PFSK-1 (cell line): ENCODE data around the gene UST.

ENCODE experiments used
- FOXP2 ChIP-seq: optimal IDR thresholded peaks from 2 replicates; pipeline ENCODE3; 2011; ENCODE audit warnings: borderline replicate concordance, control low read depth, inconsistent platforms; ENCODE audit not compliant: insufficient read depth; ENCODE audit errors: extremely low read length, extremely low read depth
- POLR2AphosphoS5 ChIP-seq: IDR thresholded peaks from 2 replicates; pipeline ENCODE4 v1.6.1; 2012; ENCODE audit warnings: low read depth, mild to moderate bottlenecking, control low read depth, low read length, moderate library complexity
- SIN3A ChIP-seq: IDR thresholded peaks from 2 replicates; pipeline ENCODE4 v1.6.1; 2012; ENCODE audit warnings: mild to moderate bottlenecking, low read length, moderate library complexity, borderline replicate concordance; ENCODE audit not compliant: insufficient read depth
- TAF1 ChIP-seq: IDR thresholded peaks from 2 replicates; pipeline ENCODE4 v1.6.1; 2012; ENCODE audit warnings: low read length, control low read depth, borderline replicate concordance; ENCODE audit not compliant: insufficient read depth
- TF ChIP-seq, protein P1 (sequence below), 2 experiments: IDR thresholded peaks; 2 replicates each; pipeline versions ENCODE4 v1.6.1 to v1.8.0; 2011 to 2012; ENCODE audit warnings: low read depth in 2 of 2, low read length in 2 of 2, control low read depth in 1 of 2, inconsistent platforms in 1 of 2, mild to moderate bottlenecking in 1 of 2, moderate library complexity in 1 of 2; ENCODE audit not compliant: insufficient read depth in 1 of 2

Gene UST

DNA sequence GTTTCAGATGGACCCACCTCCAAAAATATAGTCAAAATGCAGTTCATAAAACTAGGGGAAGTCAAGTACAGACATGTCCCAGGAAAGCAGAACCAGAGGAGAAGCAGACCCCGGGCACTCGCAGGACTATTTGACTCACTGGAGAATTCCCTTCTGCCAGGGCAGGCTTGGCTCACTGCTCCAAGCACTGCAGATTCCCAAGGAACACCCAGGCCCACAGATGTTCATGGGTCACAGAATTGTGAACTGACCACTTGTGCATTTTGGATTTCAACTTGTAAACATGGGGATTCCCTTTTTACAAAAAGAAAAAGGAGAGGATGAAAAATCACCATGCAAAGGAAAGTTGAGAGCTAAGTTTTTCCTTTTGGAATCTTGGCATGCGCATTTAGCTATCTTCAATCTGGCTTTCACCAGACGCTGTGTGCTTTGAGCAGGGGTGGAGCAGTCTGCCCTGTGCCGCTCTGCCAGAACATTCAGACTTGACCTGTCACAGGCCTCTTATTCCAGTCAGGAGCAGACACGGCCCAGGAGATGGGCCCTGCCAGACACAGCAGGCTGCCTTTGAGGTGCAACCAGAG lies 333.2 kb downstream of the UST start:
- TF ChIP-seq FOXP2: no peak
- TF ChIP-seq, protein P1, sequence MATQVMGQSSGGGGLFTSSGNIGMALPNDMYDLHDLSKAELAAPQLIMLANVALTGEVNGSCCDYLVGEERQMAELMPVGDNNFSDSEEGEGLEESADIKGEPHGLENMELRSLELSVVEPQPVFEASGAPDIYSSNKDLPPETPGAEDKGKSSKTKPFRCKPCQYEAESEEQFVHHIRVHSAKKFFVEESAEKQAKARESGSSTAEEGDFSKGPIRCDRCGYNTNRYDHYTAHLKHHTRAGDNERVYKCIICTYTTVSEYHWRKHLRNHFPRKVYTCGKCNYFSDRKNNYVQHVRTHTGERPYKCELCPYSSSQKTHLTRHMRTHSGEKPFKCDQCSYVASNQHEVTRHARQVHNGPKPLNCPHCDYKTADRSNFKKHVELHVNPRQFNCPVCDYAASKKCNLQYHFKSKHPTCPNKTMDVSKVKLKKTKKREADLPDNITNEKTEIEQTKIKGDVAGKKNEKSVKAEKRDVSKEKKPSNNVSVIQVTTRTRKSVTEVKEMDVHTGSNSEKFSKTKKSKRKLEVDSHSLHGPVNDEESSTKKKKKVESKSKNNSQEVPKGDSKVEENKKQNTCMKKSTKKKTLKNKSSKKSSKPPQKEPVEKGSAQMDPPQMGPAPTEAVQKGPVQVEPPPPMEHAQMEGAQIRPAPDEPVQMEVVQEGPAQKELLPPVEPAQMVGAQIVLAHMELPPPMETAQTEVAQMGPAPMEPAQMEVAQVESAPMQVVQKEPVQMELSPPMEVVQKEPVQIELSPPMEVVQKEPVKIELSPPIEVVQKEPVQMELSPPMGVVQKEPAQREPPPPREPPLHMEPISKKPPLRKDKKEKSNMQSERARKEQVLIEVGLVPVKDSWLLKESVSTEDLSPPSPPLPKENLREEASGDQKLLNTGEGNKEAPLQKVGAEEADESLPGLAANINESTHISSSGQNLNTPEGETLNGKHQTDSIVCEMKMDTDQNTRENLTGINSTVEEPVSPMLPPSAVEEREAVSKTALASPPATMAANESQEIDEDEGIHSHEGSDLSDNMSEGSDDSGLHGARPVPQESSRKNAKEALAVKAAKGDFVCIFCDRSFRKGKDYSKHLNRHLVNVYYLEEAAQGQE (IDR thresholded peaks at IDR 0.05; ENCODE audit: insufficient read depth in 1 of 2, low read depth in 2 of 2, low read length in 2 of 2): no peak
- no peak for TF ChIP-seq SIN3A
- TF ChIP-seq TAF1: no peak
- TF ChIP-seq POLR2AphosphoS5: no peak

DNA sequence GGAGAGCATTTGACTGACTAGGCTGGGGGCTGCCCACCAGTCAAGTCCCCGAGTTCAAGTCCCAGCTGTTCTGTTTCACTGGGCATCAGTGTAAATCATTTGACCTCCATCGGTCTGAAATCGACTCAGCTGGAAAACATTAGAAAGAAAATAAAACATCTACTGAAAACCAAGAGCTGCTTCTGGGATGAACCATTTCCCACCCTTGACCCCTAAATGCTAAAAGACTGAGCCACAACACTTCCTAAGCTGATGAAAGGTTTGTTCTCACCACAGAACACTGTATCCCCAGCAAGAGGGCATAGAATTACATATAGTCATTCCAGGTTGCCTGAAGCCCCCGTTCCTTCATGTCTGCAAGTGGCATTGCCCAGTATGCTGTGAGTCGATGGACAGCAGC lies 333.7 kb downstream of the UST start:
- no peak for TF ChIP-seq SIN3A

DNA sequence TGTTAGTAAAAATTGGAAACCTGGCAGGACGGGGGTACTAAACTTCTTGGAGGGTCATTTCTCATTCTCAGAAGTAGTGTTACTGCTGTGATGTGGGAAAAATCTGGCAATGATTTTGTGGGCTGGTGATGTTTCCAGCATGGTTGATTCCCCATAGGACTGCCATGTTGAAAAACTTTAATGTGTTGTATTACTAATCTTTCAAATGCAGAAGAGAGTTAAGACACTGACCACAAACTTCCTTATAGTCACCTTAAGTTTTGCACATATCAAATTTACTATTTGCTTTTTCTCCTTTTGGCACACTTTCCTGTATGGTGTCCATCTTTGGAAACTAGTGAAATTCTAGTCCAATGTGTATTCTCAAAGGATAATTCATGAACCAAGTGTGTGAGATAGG lies 334.5 kb downstream of the UST start:
- TF ChIP-seq SIN3A (no peak), TAF1 (no peak), POLR2AphosphoS5 (no peak)
- TF ChIP-seq, protein P1 (IDR thresholded peaks at IDR 0.05; ENCODE audit: insufficient read depth in 1 of 2, low read depth in 2 of 2, low read length in 2 of 2): no peak

DNA sequence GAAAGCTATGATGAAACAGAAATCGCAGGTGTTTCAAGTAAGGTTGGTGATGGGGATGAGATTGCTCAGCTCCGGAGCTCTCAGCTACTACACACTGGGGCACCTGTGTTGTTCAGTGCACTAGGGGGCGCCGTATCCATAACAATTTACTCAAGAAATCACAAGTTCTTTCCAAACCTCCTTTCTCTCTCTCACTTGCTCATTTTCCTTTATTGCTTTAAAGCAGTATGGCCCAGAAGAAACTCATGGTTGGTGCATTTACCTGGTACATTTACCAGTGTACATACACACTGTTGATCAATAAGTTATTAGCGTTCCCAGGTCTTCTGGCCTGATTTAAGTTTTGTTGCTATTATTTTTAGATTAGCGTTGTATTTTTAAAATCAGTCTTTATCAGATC lies 335.5 kb downstream of the UST start:
- TF ChIP-seq TAF1: no peak
- TF ChIP-seq FOXP2: no peak
- TF ChIP-seq SIN3A: no peak
- no peak for TF ChIP-seq POLR2AphosphoS5
- TF ChIP-seq, protein P1 (IDR thresholded peaks at IDR 0.05; ENCODE audit: insufficient read depth in 1 of 2, low read depth in 2 of 2, low read length in 2 of 2): no peak

DNA sequence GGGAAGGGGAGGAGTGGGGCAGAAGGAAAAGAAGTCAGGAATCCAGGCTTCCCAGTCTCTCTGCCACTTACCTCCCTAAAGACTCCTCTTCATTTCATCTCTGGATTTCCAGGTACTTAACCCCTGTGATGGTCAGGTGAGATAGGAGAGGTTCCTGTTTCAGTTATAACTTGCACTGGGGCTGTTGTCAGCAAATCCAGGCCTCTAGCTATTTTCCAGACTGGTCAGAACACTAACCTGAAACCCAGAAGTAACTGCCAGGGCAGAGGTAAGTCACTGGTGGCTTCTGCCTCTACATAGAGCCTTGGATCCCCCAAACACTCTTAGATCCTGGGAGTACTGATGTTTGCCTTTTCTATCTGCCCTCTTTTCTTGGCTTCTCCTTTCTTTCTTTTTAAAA lies 337.2 kb downstream of the UST start:
- TF ChIP-seq TAF1 (no peak), SIN3A (no peak), FOXP2 (no peak), POLR2AphosphoS5 (no peak)
- TF ChIP-seq, protein P1 (IDR thresholded peaks at IDR 0.05; ENCODE audit: insufficient read depth in 1 of 2, low read depth in 2 of 2, low read length in 2 of 2): no peak
